HL-60 (cell line): ENCODE measurements around the gene CHN2.

Experiments
- DNase-seq, 2 experiments: peaks; one replicate each; pipeline ENCODE4 v3.0.0-alpha.2; 2010 to 2020; ENCODE audit warnings: low read depth in 1 of 2, low spot score in 1 of 2
- H3K27ac ChIP-seq: fragments of 250-450 bp; sonication (Bioruptor Pico); replicated peaks from 2 replicates; pipeline ENCODE4 v1.5.1; 2020; ENCODE audit warnings: mild to moderate bottlenecking, moderate library complexity
- H3K27me3 ChIP-seq: fragments of 250-450 bp; sonication (Bioruptor Pico); 2 replicates; pipeline ENCODE4 v1.5.1; 2021; ENCODE audit warnings: mild to moderate bottlenecking, moderate library complexity; ENCODE audit not compliant: insufficient read depth, poor library complexity, severe bottlenecking
- H3K4me3 ChIP-seq: replicated peaks from 2 replicates; pipeline ENCODE4 v1.5.1; 2011; ENCODE audit warnings: mild to moderate bottlenecking, control low read depth, low read length; ENCODE audit not compliant: insufficient read depth
- GABPA ChIP-seq: IDR thresholded peaks from 2 replicates; pipeline ENCODE4 v1.6.1; 2012; ENCODE audit warnings: low read depth
- POLR2AphosphoS5 ChIP-seq: IDR thresholded peaks from 2 replicates; pipeline ENCODE4 v1.6.1; 2012; ENCODE audit warnings: low read depth
- REST ChIP-seq: IDR thresholded peaks from 2 replicates; pipeline ENCODE4 v1.6.1; 2012; ENCODE audit warnings: low read depth; ENCODE audit not compliant: insufficient replicate concordance
- SPI1 ChIP-seq: IDR thresholded peaks from 2 replicates; pipeline ENCODE4 v1.6.1; 2012; ENCODE audit warnings: low read depth, mild to moderate bottlenecking, borderline replicate concordance
- TF ChIP-seq, protein P1 (sequence below): IDR thresholded peaks from one replicate; pipeline ENCODE4 v1.5.1; 2011; ENCODE audit warnings: low read length, control low read depth, inconsistent platforms; ENCODE audit not compliant: insufficient read depth

CHN2 gene

GRCh38 chr7:29420011-29420410, 225.4 kb downstream of the CHN2 start:
- TF ChIP-seq REST (no peak), GABPA (no peak), POLR2AphosphoS5 (no peak), SPI1 (no peak)
- TF ChIP-seq, protein P1, sequence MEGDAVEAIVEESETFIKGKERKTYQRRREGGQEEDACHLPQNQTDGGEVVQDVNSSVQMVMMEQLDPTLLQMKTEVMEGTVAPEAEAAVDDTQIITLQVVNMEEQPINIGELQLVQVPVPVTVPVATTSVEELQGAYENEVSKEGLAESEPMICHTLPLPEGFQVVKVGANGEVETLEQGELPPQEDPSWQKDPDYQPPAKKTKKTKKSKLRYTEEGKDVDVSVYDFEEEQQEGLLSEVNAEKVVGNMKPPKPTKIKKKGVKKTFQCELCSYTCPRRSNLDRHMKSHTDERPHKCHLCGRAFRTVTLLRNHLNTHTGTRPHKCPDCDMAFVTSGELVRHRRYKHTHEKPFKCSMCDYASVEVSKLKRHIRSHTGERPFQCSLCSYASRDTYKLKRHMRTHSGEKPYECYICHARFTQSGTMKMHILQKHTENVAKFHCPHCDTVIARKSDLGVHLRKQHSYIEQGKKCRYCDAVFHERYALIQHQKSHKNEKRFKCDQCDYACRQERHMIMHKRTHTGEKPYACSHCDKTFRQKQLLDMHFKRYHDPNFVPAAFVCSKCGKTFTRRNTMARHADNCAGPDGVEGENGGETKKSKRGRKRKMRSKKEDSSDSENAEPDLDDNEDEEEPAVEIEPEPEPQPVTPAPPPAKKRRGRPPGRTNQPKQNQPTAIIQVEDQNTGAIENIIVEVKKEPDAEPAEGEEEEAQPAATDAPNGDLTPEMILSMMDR, result no peak
- H3K27ac ChIP-seq, result no peak overlapping the region
- DNase-seq, result no peak
- H3K27me3 ChIP-seq, result no peaks in the 10 kb centered on the region
- no peak overlapping the region for H3K4me3 ChIP-seq

DNA sequence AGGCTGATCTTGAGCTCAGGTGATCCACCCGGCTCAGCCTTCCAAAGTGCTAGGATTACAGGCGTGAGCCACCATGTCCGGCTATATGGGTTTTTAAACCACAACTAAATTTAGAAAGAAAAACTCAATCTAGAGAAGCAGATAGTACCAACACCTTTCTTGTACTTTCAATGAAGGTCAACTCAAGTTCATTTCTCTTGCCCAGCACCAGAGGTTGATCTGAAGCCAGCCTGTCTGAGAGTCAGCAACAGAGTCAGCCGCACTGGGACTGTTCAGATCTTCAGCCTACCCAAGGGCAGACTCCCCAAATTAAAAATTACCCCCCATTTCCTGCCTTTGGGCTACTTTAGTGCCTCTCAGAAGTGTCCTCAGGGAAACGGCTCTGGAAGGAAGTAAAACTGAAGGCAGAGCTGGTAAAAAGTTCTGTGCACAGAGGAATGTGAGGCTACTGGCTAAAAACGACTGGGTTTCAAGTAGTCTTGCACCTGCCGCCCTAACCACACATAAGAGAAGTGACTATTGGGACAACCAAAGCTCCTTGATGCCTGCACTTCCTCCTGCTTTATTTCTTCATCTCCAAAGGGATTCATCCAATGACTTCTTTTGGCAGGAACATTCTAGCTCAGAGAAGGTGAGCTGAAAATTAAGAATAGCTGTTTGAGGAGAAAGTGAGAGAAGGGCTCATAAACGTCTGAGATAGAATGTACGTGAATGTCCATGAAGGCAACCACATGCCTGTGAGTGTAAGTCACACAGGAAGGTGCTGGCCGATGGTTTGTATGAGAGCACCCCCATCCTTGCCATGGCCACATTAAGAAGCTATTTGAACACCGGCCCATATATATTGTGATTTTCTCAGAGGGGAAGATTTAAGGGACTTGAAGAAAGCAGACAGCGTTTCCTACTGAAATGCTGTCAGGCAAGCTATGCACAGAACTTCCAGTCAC, 226.7 kb downstream of the CHN2 start:
- H3K27ac ChIP-seq, result no peak overlapping the region
- DNase-seq, result no peak
- H3K27me3 ChIP-seq, result no peaks in the 10 kb centered on the region
- TF ChIP-seq SPI1 (no peak), REST (no peak), GABPA (no peak), POLR2AphosphoS5 (no peak)
- TF ChIP-seq, protein P1, result no peak
- H3K4me3 ChIP-seq, result no peak overlapping the region

- TF ChIP-seq POLR2AphosphoS5, result no peak
- TF ChIP-seq SPI1, result no peak
- TF ChIP-seq, protein P1, result no peak
- TF ChIP-seq GABPA, result no peak
- no peak for TF ChIP-seq REST
- DNase-seq, result no peak
- no peak overlapping the region for H3K4me3 ChIP-seq
- no peaks in the 10 kb centered on the region for H3K27me3 ChIP-seq
- H3K27ac ChIP-seq, result no peak overlapping the region
Measured at GRCh38 chr7:29422829-29423228, 228.3 kb downstream of the CHN2 start.
